Measurements from ENCODE around the gene ELP4.

Gene ELP4

DNA sequence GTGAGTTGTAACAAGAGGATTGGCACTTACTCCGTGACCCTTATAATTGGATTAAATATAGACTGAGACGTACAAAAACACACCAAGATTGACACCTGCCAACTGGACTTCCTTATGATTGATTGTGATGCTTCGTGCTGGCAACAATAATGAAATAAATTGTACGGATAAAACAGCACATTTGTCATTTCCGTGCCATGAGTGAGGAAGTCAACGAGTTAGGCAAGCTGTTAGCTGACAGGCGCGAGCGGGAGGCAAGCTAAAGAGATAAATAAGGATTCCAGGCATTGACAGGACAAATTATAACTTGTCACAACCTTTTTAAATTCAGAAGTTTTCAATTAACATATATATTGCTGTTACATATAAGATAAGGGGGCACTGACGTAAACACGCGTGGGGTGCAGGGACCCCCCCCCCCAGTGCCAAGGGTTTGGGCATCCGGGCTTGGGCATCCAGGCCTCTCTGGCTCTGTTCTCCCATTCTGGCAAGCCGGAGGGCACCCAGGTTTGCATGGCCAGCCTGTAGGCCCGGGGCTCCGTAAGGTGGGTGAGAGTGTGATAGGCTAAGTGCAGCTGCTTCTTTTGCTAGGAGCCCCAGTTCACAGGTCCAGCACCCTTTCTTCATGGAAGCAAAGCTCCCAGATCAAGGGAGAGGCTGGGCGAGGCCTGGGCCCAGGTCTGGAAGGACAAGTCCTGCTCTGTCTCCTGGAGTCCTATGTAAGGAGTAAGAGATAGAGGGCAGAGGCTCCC is 312.8 kb downstream of the ELP4 start:
- no peaks in the 10 kb centered on the region for H3K27me3 ChIP-seq (ENCODE audit: insufficient read depth, low read depth)
- no peaks in the 10 kb centered on the region for H3K36me3 ChIP-seq (ENCODE audit: insufficient read depth)
- H3K27ac ChIP-seq: no peak overlapping the region
- no peak overlapping the region for H2AFZ ChIP-seq (ENCODE audit: low read depth)
- H4K20me1 ChIP-seq (ENCODE audit: insufficient read depth): no peaks in the 10 kb centered on the region
- no peak overlapping the region for H3K4me3 ChIP-seq (IDR thresholded peaks at IDR 0.05; ENCODE audit: insufficient read depth, low read depth, low read length)
- TF ChIP-seq, protein P1, sequence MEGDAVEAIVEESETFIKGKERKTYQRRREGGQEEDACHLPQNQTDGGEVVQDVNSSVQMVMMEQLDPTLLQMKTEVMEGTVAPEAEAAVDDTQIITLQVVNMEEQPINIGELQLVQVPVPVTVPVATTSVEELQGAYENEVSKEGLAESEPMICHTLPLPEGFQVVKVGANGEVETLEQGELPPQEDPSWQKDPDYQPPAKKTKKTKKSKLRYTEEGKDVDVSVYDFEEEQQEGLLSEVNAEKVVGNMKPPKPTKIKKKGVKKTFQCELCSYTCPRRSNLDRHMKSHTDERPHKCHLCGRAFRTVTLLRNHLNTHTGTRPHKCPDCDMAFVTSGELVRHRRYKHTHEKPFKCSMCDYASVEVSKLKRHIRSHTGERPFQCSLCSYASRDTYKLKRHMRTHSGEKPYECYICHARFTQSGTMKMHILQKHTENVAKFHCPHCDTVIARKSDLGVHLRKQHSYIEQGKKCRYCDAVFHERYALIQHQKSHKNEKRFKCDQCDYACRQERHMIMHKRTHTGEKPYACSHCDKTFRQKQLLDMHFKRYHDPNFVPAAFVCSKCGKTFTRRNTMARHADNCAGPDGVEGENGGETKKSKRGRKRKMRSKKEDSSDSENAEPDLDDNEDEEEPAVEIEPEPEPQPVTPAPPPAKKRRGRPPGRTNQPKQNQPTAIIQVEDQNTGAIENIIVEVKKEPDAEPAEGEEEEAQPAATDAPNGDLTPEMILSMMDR (conservative IDR thresholded peaks at IDR 0.05; ENCODE audit: low read depth, low read length): no peak
- no peak overlapping the region for H3K4me2 ChIP-seq
- H3K9ac ChIP-seq: no peak overlapping the region
- no peaks in the 10 kb centered on the region for H3K79me2 ChIP-seq (ENCODE audit: insufficient read depth, low read depth)
- H3K4me1 ChIP-seq (ENCODE audit: low read depth, poor library complexity, severe bottlenecking): no peaks in the 10 kb centered on the region

DNA sequence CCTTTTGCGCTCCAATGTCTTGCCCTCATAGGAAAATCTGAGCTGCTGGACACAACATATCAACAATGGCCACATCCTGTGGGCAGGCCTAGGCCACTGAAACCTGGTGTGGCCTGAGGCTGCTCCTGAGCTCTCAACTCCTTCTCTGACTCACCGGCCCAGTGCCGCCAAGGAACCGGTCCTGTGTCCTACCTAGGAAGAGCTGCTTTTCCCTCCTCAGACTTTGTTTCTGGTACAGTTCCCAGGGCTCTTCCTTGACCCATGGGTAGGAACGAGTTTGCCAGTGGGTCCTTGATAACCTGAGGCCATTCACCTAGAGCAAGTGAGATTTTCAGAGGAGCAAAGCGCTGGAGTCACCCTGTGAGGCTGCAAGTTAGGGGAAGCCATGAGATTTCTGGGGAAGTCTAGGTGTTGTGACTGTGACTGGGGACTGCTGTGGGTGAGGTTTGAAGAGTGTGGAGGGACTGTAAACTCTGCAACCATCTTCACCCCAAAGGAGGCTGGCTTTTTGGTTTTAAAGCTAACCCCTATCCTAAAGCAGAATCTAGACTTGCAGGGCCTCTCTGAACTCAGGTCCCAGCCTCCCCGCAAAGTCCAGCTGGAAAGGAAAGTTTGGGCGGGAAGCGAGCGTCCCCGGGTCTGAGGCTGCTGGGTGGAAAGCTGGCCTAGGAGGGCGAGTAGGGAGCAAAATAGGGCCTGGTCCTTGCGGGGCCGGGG is 313.5 kb downstream of the ELP4 start:
- no peak overlapping the region for H3K4me3 ChIP-seq (IDR thresholded peaks at IDR 0.05; ENCODE audit: insufficient read depth, low read depth, low read length)
- no peaks in the 10 kb centered on the region for H3K27me3 ChIP-seq (ENCODE audit: insufficient read depth, low read depth)
- H2AFZ ChIP-seq (ENCODE audit: low read depth): no peak overlapping the region
- H3K4me1 ChIP-seq (ENCODE audit: low read depth, poor library complexity, severe bottlenecking): no peaks in the 10 kb centered on the region
- H3K79me2 ChIP-seq (ENCODE audit: insufficient read depth, low read depth): no peaks in the 10 kb centered on the region
- H3K4me2 ChIP-seq: no peak overlapping the region
- no peak overlapping the region for H3K27ac ChIP-seq
- no peak overlapping the region for H3K9ac ChIP-seq
- TF ChIP-seq, protein P1 (conservative IDR thresholded peaks at IDR 0.05; ENCODE audit: low read depth, low read length): no peak
- no peaks in the 10 kb centered on the region for H4K20me1 ChIP-seq (ENCODE audit: insufficient read depth)
- no peaks in the 10 kb centered on the region for H3K36me3 ChIP-seq (ENCODE audit: insufficient read depth)

- no peak overlapping the region for H2AFZ ChIP-seq (ENCODE audit: low read depth)
- no peak overlapping the region for H3K4me2 ChIP-seq
- no peak overlapping the region for H3K9ac ChIP-seq
- no peaks in the 10 kb centered on the region for H3K27me3 ChIP-seq (ENCODE audit: insufficient read depth, low read depth)
- no peaks in the 10 kb centered on the region for H3K79me2 ChIP-seq (ENCODE audit: insufficient read depth, low read depth)
- H3K27ac ChIP-seq: no peak overlapping the region
- TF ChIP-seq, protein P1 (conservative IDR thresholded peaks at IDR 0.05; ENCODE audit: low read depth, low read length): no peak
- no peaks in the 10 kb centered on the region for H3K36me3 ChIP-seq (ENCODE audit: insufficient read depth)
- H4K20me1 ChIP-seq (ENCODE audit: insufficient read depth): no peaks in the 10 kb centered on the region
- H3K4me1 ChIP-seq (ENCODE audit: low read depth, poor library complexity, severe bottlenecking): no peaks in the 10 kb centered on the region
- no peak overlapping the region for H3K4me3 ChIP-seq (IDR thresholded peaks at IDR 0.05; ENCODE audit: insufficient read depth, low read depth, low read length)
Measured at GRCh38 chr11:31823644-31824331, 314.2 kb downstream of the ELP4 start.

DNA sequence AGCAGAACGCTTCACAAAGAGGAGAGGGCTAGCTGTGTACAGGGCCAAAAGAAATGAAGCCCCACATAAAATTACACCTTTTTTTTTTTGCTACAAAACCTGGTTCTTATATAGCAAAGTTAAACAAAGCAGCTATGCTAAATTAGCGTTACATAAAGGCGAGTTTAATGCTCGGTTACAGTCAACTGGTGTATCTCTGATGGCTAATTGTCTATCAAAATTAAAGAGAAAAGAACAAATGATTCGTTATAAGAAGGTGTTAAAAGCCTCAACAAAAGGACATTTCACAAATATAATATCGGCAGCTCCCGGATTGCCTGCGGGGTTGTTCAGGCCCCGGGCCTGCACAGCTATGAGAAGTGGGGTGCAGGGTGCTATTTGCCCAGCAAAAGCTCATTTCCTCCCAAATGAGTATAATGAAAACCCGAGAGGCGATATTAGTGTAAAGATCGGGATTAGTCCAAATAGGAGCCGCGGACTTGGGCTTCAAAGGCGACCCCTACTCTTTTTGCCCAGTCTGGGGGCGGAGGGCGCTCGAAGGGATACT is 314.8 kb downstream of the ELP4 start:
- H3K79me2 ChIP-seq (ENCODE audit: insufficient read depth, low read depth): no peaks in the 10 kb centered on the region
- no peak overlapping the region for H3K27ac ChIP-seq
- no peak overlapping the region for H3K9ac ChIP-seq
- H3K27me3 ChIP-seq (ENCODE audit: insufficient read depth, low read depth): no peaks in the 10 kb centered on the region
- H3K36me3 ChIP-seq (ENCODE audit: insufficient read depth): no peaks in the 10 kb centered on the region
- H3K4me2 ChIP-seq: no peak overlapping the region
- H4K20me1 ChIP-seq (ENCODE audit: insufficient read depth): no peaks in the 10 kb centered on the region
- no peak overlapping the region for H2AFZ ChIP-seq (ENCODE audit: low read depth)
- TF ChIP-seq, protein P1 (conservative IDR thresholded peaks at IDR 0.05; ENCODE audit: low read depth, low read length): no peak
- H3K4me3 ChIP-seq (IDR thresholded peaks at IDR 0.05; ENCODE audit: insufficient read depth, low read depth, low read length): no peak overlapping the region
- H3K4me1 ChIP-seq (ENCODE audit: low read depth, poor library complexity, severe bottlenecking): no peaks in the 10 kb centered on the region

Measured in KMS-11 (cell line).